Left ventricle myocardium superior (tissue), 1 donor: ENCODE measurements around the gene TTC14. TPM values are rescaled to one million over a fixed set of nuclear protein-coding genes. Genes with fewer than 3 reads are reported as not detected.
"Not testable (repeated sequence)": the region's sequence is repeated elsewhere in the genome, so short reads cannot be mapped to it uniquely, and the experiment has no call there.

ENCODE experiments used
- ATAC-seq: fragments of 200-7000 bp; cut with Tn5 transposase; one replicate; pipeline ENCODE4 v1.9.1; 2020; ENCODE audit warnings: mild to moderate bottlenecking, moderate library complexity
- DNase-seq: peaks from one replicate; pipeline ENCODE4 v3.0.0-alpha.2; 2020
- intact Hi-C: fragments of 100-400 bp; cut with micrococcal nuclease; formaldehyde crosslinking; loops from one replicate; pipeline ENCODE4 v1.11.0; 2022
- long read RNA-seq: library from polyadenylated mRNA; unstranded; transcript quantifications from one replicate; pipeline ENCODE4 v2.0.0, GENCODE V29; 2021
- total RNA-seq: library from RNA; stranded (reverse); fragmentation: NEBNext Ultra II Directional; extraction: Animal tissue kit (Norgen Biotek cat#: 25700); gene quantifications from one replicate; pipeline ENCODE4 v1.2.1, GENCODE V29; 2021
- donor health status: DM: no; HTN: yes; CAD: no; lungs with severe emphysema.

The TTC14 gene, protein sequence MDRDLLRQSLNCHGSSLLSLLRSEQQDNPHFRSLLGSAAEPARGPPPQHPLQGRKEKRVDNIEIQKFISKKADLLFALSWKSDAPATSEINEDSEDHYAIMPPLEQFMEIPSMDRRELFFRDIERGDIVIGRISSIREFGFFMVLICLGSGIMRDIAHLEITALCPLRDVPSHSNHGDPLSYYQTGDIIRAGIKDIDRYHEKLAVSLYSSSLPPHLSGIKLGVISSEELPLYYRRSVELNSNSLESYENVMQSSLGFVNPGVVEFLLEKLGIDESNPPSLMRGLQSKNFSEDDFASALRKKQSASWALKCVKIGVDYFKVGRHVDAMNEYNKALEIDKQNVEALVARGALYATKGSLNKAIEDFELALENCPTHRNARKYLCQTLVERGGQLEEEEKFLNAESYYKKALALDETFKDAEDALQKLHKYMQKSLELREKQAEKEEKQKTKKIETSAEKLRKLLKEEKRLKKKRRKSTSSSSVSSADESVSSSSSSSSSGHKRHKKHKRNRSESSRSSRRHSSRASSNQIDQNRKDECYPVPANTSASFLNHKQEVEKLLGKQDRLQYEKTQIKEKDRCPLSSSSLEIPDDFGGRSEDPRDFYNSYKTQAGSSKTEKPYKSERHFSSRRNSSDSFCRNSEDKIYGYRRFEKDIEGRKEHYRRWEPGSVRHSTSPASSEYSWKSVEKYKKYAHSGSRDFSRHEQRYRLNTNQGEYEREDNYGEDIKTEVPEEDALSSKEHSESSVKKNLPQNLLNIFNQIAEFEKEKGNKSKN
- total RNA-seq, result 16.0 TPM
- long read RNA-seq, full-length matches to known transcripts, result 2 of 5 reads
- long read RNA-seq, partial matches to known transcripts, result 0 of 5 reads
- long read RNA-seq, other reads (novel, unspliced or antisense), result 3 of 5 reads

- intact Hi-C loops, result no loop called here
- DNase-seq (peak; percentile 94), ATAC-seq (peak; percentile 100)
Measured at GRCh38 chr3:180601688-180602666, at the start of gene TTC14. Gene TTC14 (plus strand): TSS chr3:180602163. CDS start chr3:180602262, 99 bp downstream.

DNA sequence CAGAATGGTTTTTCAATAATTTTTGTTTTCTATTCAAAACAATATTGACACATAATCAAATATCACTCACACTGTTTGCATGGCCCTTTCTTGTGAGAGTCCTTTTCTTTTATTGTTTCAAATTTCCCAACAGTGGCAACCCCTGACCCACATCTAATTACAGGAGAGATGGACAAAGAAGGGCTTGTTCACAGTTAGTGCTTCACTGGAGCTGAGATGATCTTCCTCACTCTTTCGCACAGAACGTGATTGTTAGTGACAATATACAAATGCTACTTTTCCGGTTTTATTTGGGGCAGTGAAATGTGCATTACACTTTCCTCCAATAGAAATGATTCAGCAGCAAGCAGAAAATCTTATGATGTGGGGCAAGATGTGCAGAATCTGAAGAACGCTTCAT is 38.6 kb upstream of the TTC14 start:
- no peak for DNase-seq
- intact Hi-C loops, result no loop called here
- no peak for ATAC-seq

GRCh38 chr3:180564676-180565075 is 37.3 kb upstream of the TTC14 start:
- no peak for DNase-seq
- intact Hi-C loops, result no loop called here
- ATAC-seq, result no peak

DNA sequence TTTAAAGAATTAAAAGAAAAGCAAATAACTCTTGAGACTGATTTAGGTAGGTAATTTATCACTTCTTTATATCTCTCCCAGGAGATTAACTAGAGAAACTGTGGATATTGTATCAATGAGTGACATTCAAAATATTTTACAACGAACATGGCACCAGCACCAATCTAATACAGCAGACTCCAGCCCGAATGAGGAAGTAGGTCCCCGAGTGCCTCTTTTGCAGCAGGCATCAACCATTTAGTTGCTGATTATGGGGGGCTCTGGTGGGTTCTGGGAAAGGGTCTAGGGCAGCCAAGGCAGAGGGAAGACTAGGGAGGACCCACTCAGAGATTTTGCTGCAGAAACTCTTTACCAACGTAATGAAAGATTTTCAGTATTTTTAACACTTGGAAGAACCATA is 31.7 kb upstream of the TTC14 start:
- intact Hi-C loops, result no loop called here
- DNase-seq (no peak), ATAC-seq (no peak)

DNA sequence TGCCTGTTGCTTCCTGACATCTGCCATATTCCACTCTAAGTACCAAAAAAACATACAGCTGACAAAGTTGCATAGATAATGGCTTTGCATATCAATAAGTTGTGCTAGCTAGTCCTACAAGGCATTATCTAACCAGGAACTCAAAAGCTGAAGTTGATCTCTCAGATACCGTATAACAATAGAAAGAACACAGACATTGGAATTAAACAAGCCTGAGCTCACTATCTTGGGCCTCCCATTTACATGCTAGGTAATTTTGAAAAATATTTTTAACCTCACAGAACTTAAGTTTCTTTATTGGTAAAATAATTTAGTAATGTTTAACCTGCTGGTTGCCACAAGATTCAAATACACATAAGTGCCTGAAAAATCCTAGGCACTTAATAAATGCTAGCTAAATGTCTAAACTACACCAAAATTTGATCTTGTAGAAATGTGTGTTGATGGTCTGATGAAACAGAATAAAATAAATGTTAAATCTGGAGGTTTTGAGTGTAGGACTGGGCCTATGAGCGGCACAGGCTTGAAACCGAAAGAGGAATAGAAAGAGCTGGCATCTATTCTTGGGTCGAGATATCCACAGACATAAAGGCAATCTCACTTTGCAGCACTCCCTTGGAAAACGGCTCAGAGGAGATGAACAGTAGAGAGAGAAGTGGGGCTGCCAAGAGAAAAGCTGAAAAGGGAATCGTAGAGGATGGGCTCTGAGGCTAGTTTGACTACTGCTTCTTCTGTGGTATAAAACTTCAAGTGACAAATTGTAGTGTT is 29.9 kb upstream of the TTC14 start:
- ATAC-seq, result no peak
- intact Hi-C loops, result no loop called here
- no peak for DNase-seq

DNA sequence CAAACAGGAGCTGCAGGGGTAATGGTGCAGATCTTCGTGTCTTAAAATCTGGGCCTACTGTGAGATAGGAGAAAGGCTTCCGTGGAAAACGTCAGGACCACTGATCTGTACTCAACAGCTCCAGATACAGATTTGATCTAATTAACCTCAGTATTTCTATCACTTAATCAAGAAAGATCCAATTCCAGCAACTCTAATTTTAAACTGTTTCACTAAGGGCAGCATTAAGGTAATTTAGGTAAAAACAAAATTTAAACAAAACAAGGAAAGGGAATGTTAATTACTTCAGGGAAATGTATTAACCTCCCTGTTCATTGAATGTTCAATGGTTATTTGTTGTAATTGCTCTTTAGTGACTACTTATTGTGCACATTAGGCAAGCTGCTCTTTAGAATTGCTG is 26.4 kb upstream of the TTC14 start:
- ATAC-seq (no peak), DNase-seq (no peak)
- intact Hi-C loops, result no loop called here

GRCh38 chr3:180580934-180581333 is 21.0 kb upstream of the TTC14 start:
- ATAC-seq (no peak), DNase-seq (no peak)
- intact Hi-C loops, result no loop called here

DNA sequence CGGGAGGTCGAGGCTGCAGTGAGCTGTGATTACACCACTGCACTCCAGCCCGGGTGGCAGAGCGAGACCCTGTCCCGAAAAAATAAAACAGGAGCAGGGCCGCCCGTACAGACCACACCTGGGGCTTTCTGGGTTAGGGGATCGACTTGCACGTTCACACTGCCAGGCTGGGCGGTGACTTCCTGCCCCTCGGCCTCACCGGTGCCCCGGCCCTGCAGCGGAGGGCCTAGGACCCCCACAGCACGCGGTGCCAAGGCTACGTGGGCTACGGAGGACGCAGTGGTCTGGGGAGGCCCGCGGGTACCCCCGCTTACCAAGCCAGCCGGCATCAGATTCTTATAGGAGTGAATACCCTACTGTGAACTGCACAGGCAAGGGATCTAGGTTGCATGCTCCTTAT is 11.6 kb upstream of the TTC14 start:
- intact Hi-C loops, result no loop called here
- ATAC-seq (no peak), DNase-seq (peak; percentile 20)

GRCh38 chr3:180593631-180594030 is 8.3 kb upstream of the TTC14 start:
- DNase-seq, ATAC-seq, intact Hi-C loops: not testable (repeated sequence)

DNA sequence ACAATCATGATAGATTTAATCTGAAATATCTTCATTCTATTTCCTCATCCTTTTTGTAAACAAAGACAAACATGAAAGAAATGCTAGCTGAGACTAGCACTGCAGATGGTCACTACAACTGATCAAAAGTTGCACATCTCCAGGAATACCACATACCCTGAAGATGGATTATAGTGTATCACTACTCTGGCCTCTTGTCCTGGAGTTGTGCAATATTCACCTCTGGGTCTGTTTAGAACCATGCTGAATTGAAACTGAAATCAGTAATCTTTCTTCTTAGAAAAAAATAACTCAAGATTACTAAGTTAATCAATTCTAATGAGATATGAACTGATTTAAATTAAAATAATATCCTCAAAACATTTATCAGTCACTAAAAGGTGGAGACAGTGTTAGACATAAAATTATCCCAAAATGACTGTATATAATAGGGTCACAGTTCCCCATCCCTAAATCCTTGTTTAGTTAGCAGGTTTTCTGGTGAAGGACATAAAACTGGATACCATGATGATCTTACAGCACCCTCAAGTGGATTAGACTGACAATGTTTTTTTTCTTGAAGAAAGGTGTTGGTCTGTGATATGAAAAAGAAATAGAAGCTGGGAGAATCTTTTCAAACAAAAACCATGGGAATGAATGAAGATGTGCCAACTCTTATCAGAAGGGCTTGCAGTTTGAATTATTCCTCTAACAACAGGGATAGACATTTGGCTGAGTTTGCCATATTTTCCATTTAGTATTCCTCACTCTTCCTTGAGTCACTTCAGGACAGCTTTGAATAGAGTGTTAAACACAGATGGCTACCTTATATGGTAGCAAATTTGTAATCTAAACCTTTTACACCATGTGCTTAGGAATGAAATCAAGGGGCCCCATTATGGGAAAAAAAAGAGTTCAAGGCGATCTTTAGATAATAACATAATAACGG is 7.1 kb upstream of the TTC14 start:
- DNase-seq, result no peak
- no peak for ATAC-seq
- intact Hi-C loops, result no loop called here

DNA sequence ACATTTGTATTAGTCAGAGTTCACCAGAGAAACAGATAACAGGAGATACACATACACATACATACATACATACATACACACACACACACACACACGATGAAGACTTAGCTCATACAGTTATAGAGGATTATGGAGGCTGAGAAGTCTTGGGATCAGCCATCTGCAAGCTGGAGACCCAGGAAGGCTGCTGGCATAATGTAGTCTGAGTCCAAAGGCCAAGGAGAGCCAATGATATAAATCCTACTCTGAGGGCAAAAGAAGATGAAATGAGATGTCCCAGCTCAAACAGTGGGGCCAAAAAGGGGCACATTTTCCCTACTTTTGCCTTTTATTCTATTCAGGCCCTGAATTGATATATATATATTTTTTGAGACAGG is 6.4 kb upstream of the TTC14 start:
- intact Hi-C loops, result no loop called here
- no peak for ATAC-seq
- DNase-seq, result no peak

GRCh38 chr3:180600473-180600872 is 1.5 kb upstream of the TTC14 start:
- ATAC-seq (no peak), DNase-seq (no peak)
- intact Hi-C loops, result no loop called here

DNA sequence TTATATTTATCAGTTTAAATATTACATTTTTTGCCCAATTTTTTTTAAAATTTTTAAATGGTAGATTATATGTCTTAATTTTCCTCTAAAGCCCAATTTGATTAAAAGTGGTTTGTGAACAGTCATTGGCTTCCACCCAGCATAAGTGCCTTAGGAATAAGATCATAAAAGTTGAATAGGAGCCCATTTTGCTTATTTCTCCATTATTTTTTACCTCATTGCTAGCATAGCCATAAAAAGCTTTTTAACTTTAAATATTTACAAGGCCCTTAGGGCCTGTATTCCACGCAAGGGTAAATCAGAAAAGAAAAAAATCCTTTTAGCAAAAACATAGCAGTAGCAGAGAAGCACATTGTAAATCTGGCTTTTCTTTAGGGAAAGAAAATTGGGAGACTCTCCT is 9.0 kb downstream of the TTC14 start:
- DNase-seq (no peak), ATAC-seq (no peak)
- intact Hi-C loops, result no loop called here

- ATAC-seq (no peak), DNase-seq (no peak)
- intact Hi-C loops, result no loop called here
Measured at GRCh38 chr3:180612364-180612763, 10.4 kb downstream of the TTC14 start.

DNA sequence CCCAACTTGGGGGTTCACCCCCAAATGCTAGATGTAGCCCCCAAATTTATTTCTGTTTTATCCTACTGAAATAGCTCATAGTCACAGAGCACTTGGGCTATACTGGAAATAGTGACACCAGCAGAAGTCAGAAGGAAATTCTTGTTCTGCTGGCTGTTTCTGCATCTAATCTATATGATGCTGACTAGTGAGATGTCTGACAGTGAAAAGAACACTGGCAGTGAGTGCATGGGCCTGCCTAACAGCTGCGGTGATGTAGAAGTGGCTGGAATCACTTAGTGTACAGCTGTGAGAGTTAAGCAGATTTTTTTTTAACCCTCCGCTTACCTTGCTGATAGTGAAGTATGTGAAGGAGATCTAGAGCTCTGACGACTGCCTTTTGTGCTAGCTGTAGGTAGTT is 14.0 kb downstream of the TTC14 start:
- no peak for DNase-seq
- ATAC-seq, result no peak

DNA sequence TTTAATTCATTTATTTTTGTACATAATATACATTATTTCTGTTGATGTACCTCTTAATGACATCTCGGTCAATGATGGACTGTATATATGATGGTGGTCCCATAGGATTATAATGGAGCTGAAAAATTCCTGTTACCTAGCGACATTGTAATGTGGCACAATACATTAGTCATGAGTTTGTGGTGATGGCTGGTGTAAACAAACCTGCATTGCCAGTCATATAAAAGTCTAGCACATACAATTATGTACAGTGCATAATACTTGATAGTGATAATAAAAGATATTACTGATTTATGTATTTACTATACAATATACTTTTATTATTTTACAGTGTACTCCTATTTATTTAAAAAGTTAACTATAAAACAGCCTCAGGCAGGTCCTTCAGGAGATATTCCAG is 15.1 kb downstream of the TTC14 start:
- intact Hi-C loops, result no loop called here
- ATAC-seq (no peak), DNase-seq (no peak)

More for the DNA sequence above, 14.0 kb downstream of the TTC14 start:
- intact Hi-C loops, result no loop called here

DNA sequence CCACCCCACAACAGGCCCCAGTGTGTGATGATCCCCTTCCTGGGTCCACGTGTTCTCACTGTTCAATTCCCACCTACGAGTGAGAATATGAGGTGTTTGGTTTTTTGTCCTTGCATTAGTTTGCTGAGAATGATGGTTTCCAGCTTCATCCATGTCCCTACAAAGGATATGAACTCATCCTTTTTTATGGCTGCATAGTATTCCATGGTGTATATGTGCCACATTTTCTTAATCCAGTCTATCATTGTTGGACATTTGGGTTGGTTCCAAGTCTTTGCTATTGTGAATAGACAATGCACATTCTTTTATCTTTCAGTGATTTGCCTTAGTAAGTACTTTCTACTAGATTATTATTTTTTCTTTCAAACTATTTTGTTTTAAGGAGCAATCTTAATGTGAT is 16.6 kb downstream of the TTC14 start:
- not testable (repeated sequence) for ATAC-seq, DNase-seq
- intact Hi-C loops, result loop anchor here (2.0 kb wide), 1 partner anchor 26 kb away; no protein-coding TSS in a partner anchor
